Mucosa of descending colon (tissue), 3 donors: ENCODE measurements around the gene ERC2. TPM values are rescaled to one million over a fixed set of nuclear protein-coding genes. Genes with fewer than 3 reads are reported as not detected.

Experiments
- ATAC-seq: fragments of 200-7000 bp; cut with Tn5 transposase; one replicate; pipeline ENCODE4 v1.9.1; 2020; ENCODE audit warnings: mild to moderate bottlenecking, moderate library complexity
- DNase-seq, 3 donors: peaks; one replicate each; pipeline ENCODE4 v3.0.0-alpha.2; 2020
- H3K36me3 ChIP-seq: fragments of 200-600 bp; one replicate; pipeline ENCODE4 v1.8.0; 2021; ENCODE audit warnings: low read depth, mild to moderate bottlenecking
- H3K4me1 ChIP-seq: fragments of 200-600 bp; one replicate; pipeline ENCODE4 v1.8.0; 2021; ENCODE audit warnings: low read depth, mild to moderate bottlenecking
- H3K4me3 ChIP-seq: fragments of 200-600 bp; one replicate; pipeline ENCODE4 v1.8.0; 2021; ENCODE audit warnings: mild to moderate bottlenecking
- H3K9me3 ChIP-seq: fragments of 200-600 bp; one replicate; pipeline ENCODE4 v1.8.0; 2021; ENCODE audit warnings: mild to moderate bottlenecking
- intact Hi-C, 2 donors: fragments of 100-400 bp; cut with DNase I in 1 of 2; cut with micrococcal nuclease in 1 of 2; formaldehyde crosslinking; loops; one replicate each; pipeline versions ENCODE4 v1.11.0 to v1.11.1; 2022; cut with DNase I, micrococcal nuclease
- total RNA-seq, 3 donors: library from RNA; stranded (reverse); fragmentation: NEBNext Ultra II Directional in 2 of 3; extraction: Animal tissue kit (Norgen Biotek cat#: 25700) in 2 of 3; gene quantifications; one replicate each; pipeline versions ENCODE4 v1.2.1 to v1.2.4, GENCODE V29; 2021 to 2023
- TF ChIP-seq, protein P1 (sequence below): fragments of 200-600 bp; IDR thresholded peaks from one replicate; pipeline ENCODE4 v1.8.0; 2022; ENCODE audit warnings: antibody characterized with exemption, mild to moderate bottlenecking
- donor health status: DM: no; HTN: no; CAD: no; lungs with moderate emphysema.
- donor health status: DM: no; HTN: no; CAD: no.
- donor health status: DM: no; HTN: yes; CAD: no.

Gene ERC2
- total RNA-seq, 3 donors from 2014 or later = 0.06 to 1.8 (median 0.43) TPM

DNA sequence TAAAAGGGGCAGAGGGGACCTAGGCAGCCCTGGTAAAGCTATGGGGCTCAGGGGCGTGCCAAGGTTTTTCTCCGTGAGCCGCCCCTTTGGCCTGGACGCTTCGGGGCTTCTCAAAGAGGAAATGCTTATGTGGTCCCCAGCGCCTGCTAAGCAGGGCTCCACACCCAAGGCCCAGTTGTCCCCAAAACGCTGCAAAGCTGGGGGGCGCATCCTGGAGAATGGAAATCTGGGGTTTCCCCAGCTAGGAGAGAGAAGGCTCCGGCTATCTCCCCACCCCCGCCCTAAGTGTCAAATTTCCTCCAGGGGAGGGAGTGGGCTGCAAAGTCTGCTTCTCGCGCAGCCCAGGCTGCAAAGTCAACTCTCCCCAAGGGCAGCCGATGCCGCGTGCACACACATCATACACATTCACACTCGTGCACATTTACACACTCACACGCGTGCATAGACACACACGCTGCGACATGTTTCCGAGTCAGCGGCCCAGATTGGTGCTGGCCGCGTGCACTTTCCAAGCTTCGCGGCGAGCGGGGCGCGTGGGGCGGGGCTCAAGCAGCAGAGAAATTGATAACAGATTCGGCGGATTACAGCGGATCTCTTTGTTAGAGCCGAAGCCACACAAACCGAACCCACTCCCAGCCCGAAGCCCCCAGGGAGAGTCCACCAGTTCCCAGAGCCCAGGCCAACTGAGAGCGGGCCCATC lies 985.6 kb downstream of the ERC2 start:
- H3K9me3 ChIP-seq = no peaks in the 10 kb centered on the region
- H3K36me3 ChIP-seq = no peaks in the 10 kb centered on the region
- DNase-seq (peak; percentile 35 to 45 (median 44)), ATAC-seq (no peak)
- H3K4me3 ChIP-seq = no peak overlapping the region
- intact Hi-C loops = loop anchor here (5.0 to 10.0 kb wide), 2 partner anchors 240 to 772 kb away; no protein-coding TSS in a partner anchor
- H3K4me1 ChIP-seq = peaks cover 30% of the 10 kb centered on the region
- TF ChIP-seq, protein P1, sequence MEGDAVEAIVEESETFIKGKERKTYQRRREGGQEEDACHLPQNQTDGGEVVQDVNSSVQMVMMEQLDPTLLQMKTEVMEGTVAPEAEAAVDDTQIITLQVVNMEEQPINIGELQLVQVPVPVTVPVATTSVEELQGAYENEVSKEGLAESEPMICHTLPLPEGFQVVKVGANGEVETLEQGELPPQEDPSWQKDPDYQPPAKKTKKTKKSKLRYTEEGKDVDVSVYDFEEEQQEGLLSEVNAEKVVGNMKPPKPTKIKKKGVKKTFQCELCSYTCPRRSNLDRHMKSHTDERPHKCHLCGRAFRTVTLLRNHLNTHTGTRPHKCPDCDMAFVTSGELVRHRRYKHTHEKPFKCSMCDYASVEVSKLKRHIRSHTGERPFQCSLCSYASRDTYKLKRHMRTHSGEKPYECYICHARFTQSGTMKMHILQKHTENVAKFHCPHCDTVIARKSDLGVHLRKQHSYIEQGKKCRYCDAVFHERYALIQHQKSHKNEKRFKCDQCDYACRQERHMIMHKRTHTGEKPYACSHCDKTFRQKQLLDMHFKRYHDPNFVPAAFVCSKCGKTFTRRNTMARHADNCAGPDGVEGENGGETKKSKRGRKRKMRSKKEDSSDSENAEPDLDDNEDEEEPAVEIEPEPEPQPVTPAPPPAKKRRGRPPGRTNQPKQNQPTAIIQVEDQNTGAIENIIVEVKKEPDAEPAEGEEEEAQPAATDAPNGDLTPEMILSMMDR = no peak

DNA sequence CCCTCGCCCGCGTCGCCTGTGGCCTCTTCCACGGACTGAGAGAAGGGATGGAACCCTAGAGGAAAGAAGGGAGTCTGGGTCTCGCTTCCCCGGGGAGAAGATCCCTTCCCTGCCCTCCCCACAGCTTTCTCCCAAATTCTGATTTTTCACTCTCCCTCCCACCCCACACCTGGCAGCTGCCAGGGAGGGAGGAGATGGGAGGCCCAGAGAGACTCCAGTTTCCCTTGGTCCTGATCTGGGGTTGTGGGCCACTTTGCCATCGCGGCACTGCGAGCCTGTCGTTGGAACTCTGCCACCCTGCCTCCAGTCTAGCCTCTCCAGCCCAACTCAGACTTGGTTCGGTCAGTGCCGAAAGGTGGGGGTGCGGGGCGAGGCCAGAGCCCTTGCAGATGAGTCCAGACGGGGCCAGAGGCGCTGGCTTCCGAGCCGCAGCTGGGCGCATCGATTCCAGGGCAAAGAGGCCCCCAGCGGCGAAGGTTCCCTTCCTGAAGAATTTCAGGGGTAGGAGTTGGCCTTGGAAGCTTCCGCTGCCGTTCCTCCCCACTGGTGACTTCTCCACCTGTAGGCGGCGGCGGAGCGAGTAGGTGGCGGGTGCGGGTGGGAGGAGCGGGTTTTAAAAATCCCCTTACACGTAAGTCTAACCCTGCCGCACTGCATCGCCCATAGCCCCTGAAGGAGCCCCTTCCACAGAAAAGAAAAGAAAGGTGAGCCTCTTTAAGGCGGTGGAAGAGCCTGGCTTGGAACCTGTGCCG lies 986.3 kb downstream of the ERC2 start:
- H3K36me3 ChIP-seq = no peaks in the 10 kb centered on the region
- H3K4me3 ChIP-seq = no peak overlapping the region
- no peaks in the 10 kb centered on the region for H3K9me3 ChIP-seq
- ATAC-seq (no peak), DNase-seq (peak in 2 of 3 donors; percentile 32 to 54)
- TF ChIP-seq, protein P1 = no peak
- peaks cover 24% of the 10 kb centered on the region for H3K4me1 ChIP-seq
- intact Hi-C loops = loop anchor here (5.0 to 10.0 kb wide), 2 partner anchors 240 to 773 kb away; no protein-coding TSS in a partner anchor

DNA sequence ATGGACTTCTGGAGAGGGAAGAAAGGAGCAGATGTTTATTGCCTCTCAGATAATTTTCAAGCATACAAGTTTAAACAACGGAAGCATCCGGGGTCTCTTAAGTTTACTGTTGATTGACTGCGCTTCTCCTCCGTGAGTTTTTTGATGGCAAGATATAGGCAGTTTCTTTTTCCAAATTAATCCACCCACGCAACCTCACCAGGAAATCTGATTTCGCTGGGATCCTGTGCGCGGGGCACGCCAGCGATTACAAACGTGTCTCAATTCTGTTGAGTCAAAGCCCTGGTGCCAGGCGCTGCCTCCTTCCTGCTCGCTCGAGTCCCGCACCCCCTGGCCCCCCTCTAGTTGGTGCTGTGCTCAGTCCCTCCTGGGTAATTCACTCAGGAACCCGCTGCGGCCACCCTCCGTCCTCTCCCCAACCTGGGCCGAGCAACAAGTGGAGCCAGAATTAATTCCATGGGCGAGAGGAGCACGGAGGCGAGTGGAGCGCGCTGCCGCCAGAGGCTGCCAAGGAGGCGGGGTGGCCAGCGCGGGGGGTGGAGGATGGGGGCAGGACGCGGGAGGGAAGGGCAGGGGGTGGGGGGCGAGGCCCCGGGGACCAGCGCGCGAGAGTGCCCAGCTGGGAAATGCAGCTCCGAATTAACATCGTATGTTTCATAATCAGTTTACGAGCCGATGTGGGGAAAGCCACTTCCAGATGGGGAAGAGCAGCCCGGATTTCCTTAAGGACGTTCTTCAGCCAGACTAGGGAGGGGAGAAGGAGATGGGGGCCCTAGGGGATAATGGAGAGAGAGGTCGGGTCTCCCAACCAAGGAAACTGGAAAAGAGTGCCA lies 987.1 kb downstream of the ERC2 start:
- H3K36me3 ChIP-seq = no peaks in the 10 kb centered on the region
- ATAC-seq (peak; percentile 10), DNase-seq (peak in 2 of 3 donors; percentile 36 to 54)
- intact Hi-C loops = loop anchor here (5.0 to 10.0 kb wide), 2 partner anchors 241 to 774 kb away; no protein-coding TSS in a partner anchor
- H3K9me3 ChIP-seq = no peaks in the 10 kb centered on the region
- H3K4me1 ChIP-seq = peaks cover 17% of the 10 kb centered on the region
- no peak overlapping the region for H3K4me3 ChIP-seq
- TF ChIP-seq, protein P1 = no peak

DNA sequence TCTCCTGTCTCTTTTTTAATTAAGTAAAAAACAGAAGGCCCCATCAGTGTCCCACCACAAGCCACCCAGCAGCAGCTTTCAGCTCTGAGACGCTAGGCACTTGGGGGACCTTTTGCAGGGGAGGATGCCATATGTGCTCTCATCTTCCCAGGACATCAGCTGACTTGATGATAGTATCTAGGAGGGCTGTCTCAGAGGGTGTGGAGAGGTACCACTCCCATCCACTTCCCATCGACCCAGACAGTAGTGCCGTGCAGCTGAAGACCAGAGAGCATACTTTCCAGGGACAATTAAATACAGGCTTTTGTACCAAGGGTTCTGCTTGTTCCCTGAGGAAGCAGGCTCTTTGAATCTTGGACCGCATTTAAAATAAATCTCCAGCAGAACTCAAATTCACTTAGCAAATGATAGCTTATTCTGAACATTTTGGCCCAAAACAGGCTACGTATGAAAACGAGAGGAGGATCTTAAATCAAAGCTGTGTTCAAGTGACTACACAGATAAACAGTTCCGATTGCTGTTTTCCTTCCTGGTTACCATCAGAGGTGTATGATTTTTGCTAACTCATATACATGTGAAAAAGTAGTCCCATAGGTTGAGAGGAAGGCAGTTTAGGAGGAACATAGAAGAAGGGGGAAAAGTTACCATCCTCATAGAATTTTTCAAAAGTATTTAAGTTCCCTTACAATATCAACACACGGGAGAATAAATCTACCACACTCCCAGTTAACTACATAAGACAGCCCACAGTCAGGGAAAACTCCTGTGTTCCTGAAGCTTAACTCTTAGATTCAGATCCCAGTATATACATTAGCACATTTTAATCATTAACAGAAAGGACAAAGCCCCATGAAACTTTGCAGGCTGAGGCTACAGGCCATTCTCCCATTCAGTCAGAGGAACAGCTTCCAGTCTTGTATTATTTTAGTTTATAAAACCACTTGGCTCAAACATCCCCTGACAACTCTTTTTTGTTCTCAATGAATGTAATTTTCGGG lies 990.7 kb downstream of the ERC2 start:
- intact Hi-C loops = no loop called here
- DNase-seq (no peak), ATAC-seq (no peak)
- H3K36me3 ChIP-seq = no peaks in the 10 kb centered on the region
- H3K4me3 ChIP-seq = no peak overlapping the region
- peaks cover 9% of the 10 kb centered on the region for H3K4me1 ChIP-seq
- no peaks in the 10 kb centered on the region for H3K9me3 ChIP-seq
- TF ChIP-seq, protein P1 = no peak
